Thyroid gland (tissue), 4 donors: ENCODE data around the gene BCDIN3D.

Source experiments
- CTCF ChIP-seq, 6 experiments: fragments of 200-600 bp in 3 of 6; fragments of 450-650 bp in 3 of 6; sonication (generic) in 3 of 6; IDR thresholded peaks; one replicate each; pipeline ENCODE4 v1.5.1; 2016 to 2019; ENCODE audit warnings: antibody characterized with exemption in 6 of 6, mild to moderate bottlenecking in 2 of 6, inconsistent platforms in 1 of 6, moderate library complexity in 1 of 6
- POLR2A ChIP-seq, 2 donors: fragments of 450-650 bp; IDR thresholded peaks; one replicate each; pipeline ENCODE4 v1.6.1; 2017; ENCODE audit warnings: antibody characterized with exemption in 2 of 2, mild to moderate bottlenecking in 2 of 2, moderate library complexity in 1 of 2

DNA sequence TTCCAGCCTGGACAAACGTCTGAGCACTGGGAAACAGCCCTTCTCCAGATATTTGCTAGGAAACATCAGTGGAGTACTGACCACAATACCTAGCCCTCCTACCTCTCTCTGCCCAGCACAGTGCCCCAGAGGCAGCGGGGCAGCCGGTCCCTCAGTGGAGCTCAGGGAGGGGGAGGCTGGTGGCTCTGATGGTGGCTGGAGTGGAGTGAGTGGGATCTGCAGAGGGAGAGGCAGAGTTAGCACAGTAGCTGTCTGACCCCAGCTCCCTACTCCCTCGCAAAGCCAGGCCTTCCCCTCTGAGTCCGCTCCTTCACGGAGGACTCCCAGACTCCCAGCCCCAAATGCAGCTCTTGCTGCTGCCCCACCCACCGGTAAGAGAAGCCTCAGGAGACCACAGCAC, 44.7 kb downstream of the BCDIN3D start:
- no peak for TF ChIP-seq CTCF (IDR thresholded peaks at IDR 0.05)
- no peak for TF ChIP-seq POLR2A (IDR thresholded peaks at IDR 0.05)
